ENCODE data around the gene TNFRSF14.

GRCh38 chr1:2564815-2565374 is 8.7 kb downstream of the TNFRSF14 start:
- TF ChIP-seq EZH2phosphoT487 (IDR thresholded peaks at IDR 0.05; ENCODE audit: unreplicated experiment) (no peak), CTCF (conservative IDR thresholded peaks at IDR 0.05; ENCODE audit: low read depth in 2 of 2) (no peak), EZH2 (IDR thresholded peaks at IDR 0.05; ENCODE audit: low read depth, unreplicated experiment) (no peak), JUNB (IDR thresholded peaks at IDR 0.05; ENCODE audit: unreplicated experiment) (no peak), NANOG (IDR thresholded peaks at IDR 0.05; ENCODE audit: borderline replicate concordance) (no peak), ZNF331 (CRISPR knock-in tag; IDR thresholded peaks at IDR 0.05; ENCODE audit: low read depth) (no peak), POLR2AphosphoS5 (IDR thresholded peaks at IDR 0.05; ENCODE audit: low read depth) (no peak)
- TF ChIP-seq, protein P1, sequence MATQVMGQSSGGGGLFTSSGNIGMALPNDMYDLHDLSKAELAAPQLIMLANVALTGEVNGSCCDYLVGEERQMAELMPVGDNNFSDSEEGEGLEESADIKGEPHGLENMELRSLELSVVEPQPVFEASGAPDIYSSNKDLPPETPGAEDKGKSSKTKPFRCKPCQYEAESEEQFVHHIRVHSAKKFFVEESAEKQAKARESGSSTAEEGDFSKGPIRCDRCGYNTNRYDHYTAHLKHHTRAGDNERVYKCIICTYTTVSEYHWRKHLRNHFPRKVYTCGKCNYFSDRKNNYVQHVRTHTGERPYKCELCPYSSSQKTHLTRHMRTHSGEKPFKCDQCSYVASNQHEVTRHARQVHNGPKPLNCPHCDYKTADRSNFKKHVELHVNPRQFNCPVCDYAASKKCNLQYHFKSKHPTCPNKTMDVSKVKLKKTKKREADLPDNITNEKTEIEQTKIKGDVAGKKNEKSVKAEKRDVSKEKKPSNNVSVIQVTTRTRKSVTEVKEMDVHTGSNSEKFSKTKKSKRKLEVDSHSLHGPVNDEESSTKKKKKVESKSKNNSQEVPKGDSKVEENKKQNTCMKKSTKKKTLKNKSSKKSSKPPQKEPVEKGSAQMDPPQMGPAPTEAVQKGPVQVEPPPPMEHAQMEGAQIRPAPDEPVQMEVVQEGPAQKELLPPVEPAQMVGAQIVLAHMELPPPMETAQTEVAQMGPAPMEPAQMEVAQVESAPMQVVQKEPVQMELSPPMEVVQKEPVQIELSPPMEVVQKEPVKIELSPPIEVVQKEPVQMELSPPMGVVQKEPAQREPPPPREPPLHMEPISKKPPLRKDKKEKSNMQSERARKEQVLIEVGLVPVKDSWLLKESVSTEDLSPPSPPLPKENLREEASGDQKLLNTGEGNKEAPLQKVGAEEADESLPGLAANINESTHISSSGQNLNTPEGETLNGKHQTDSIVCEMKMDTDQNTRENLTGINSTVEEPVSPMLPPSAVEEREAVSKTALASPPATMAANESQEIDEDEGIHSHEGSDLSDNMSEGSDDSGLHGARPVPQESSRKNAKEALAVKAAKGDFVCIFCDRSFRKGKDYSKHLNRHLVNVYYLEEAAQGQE (IDR thresholded peaks at IDR 0.05; ENCODE audit: unreplicated experiment) = no peak
- TF ChIP-seq, protein P2, sequence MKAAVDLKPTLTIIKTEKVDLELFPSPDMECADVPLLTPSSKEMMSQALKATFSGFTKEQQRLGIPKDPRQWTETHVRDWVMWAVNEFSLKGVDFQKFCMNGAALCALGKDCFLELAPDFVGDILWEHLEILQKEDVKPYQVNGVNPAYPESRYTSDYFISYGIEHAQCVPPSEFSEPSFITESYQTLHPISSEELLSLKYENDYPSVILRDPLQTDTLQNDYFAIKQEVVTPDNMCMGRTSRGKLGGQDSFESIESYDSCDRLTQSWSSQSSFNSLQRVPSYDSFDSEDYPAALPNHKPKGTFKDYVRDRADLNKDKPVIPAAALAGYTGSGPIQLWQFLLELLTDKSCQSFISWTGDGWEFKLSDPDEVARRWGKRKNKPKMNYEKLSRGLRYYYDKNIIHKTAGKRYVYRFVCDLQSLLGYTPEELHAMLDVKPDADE (IDR thresholded peaks at IDR 0.05) = no peak
